PFSK-1 (cell line): ENCODE data around the gene SORCS3.

ENCODE experiments used
- FOXP2 ChIP-seq: optimal IDR thresholded peaks from 2 replicates; pipeline ENCODE3; 2011; ENCODE audit warnings: borderline replicate concordance, control low read depth, inconsistent platforms; ENCODE audit not compliant: insufficient read depth; ENCODE audit errors: extremely low read length, extremely low read depth
- POLR2AphosphoS5 ChIP-seq: IDR thresholded peaks from 2 replicates; pipeline ENCODE4 v1.6.1; 2012; ENCODE audit warnings: low read depth, mild to moderate bottlenecking, control low read depth, low read length, moderate library complexity
- REST ChIP-seq, 2 experiments: IDR thresholded peaks; 2 replicates each; pipeline versions ENCODE4 v1.6.1 to v1.8.0; 2011 to 2012; ENCODE audit warnings: low read depth in 2 of 2, low read length in 2 of 2, control low read depth in 1 of 2, inconsistent platforms in 1 of 2, mild to moderate bottlenecking in 1 of 2, moderate library complexity in 1 of 2; ENCODE audit not compliant: insufficient read depth in 1 of 2
- SIN3A ChIP-seq: IDR thresholded peaks from 2 replicates; pipeline ENCODE4 v1.6.1; 2012; ENCODE audit warnings: mild to moderate bottlenecking, low read length, moderate library complexity, borderline replicate concordance; ENCODE audit not compliant: insufficient read depth
- TAF1 ChIP-seq: IDR thresholded peaks from 2 replicates; pipeline ENCODE4 v1.6.1; 2012; ENCODE audit warnings: low read length, control low read depth, borderline replicate concordance; ENCODE audit not compliant: insufficient read depth

SORCS3 gene

GRCh38 chr10:104802941-104803340 is 161.9 kb downstream of the SORCS3 start:
- TF ChIP-seq REST (IDR thresholded peaks at IDR 0.05; ENCODE audit: insufficient read depth in 1 of 2, low read depth in 2 of 2, low read length in 2 of 2) = no peak
- TF ChIP-seq POLR2AphosphoS5 = no peak

- TF ChIP-seq TAF1 = no peak
- TF ChIP-seq SIN3A = no peak
- TF ChIP-seq POLR2AphosphoS5 = no peak
- no peak for TF ChIP-seq REST (IDR thresholded peaks at IDR 0.05; ENCODE audit: insufficient read depth in 1 of 2, low read depth in 2 of 2, low read length in 2 of 2)
- TF ChIP-seq FOXP2 = no peak
Measured at GRCh38 chr10:104804880-104805279, 163.8 kb downstream of the SORCS3 start.

- no peak for TF ChIP-seq REST (IDR thresholded peaks at IDR 0.05; ENCODE audit: insufficient read depth in 1 of 2, low read depth in 2 of 2, low read length in 2 of 2)
- TF ChIP-seq FOXP2 = no peak
- no peak for TF ChIP-seq SIN3A
- TF ChIP-seq POLR2AphosphoS5 = no peak
- TF ChIP-seq TAF1 = no peak
Measured at GRCh38 chr10:104806801-104807200, 165.7 kb downstream of the SORCS3 start.

- TF ChIP-seq TAF1 = no peak
- no peak for TF ChIP-seq POLR2AphosphoS5
- no peak for TF ChIP-seq SIN3A
- TF ChIP-seq REST (IDR thresholded peaks at IDR 0.05; ENCODE audit: insufficient read depth in 1 of 2, low read depth in 2 of 2, low read length in 2 of 2) = no peak
- TF ChIP-seq FOXP2 = no peak
Measured at GRCh38 chr10:104807581-104808310, 166.7 kb downstream of the SORCS3 start.

GRCh38 chr10:104809288-104810090 is 168.4 kb downstream of the SORCS3 start:
- TF ChIP-seq POLR2AphosphoS5 = no peak
- no peak for TF ChIP-seq SIN3A
- no peak for TF ChIP-seq FOXP2
